ENCODE measurements around the gene CRELD2. TPM values are rescaled to one million over a fixed set of nuclear protein-coding genes. Genes with fewer than 3 reads are reported as not detected.

CRELD2 gene
- total and polyA plus RNA-seq, 2 of the 4 experiments (the other 2 are of a cell fraction) = 36.2 to 70.7 TPM

DNA sequence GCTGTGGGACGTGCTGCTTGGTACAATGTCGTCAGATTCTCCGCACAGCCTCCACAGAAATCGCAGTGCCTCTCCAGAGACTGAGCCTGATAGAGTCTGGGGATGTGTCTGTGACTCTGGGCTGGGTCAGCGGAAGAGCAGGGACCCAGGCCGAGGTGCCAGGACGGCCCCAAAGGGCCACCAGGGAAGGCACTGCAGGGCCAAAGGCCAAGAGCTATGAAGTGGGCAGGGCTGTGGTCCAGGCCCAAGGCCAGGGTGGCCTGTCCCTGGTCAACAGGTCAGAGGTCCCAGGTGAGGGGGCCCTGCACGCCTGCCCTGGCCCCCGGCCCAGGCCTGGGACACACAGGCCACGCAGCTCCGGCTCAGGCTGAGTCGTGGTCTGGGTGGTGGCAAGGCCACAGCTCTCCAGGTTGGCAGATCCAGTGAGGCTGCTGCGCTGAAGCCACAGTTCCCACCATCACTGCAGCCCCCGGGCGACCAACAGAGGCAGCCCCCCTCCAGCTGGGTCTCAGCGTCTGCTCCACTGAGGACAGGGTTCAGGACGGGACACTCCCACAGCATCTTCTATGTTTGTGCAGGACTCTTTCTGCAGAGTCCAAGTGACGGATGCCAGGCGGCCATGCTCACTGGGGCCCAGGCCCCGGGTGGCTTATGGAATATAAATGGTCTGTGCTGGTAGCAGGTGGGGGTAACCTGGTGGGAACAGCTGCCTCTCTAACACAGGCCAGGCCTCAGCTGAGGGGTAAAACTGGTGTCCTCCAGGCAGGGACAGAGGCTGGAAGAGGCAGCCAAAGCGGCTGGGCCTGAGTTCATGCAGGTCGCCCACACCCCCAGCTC lies 37.4 kb downstream of the CRELD2 start:
- TF ChIP-seq NFE2L2 (IDR thresholded peaks at IDR 0.05; ENCODE audit: low read depth, low read length) (no peak), CEBPB (IDR thresholded peaks at IDR 0.05; ENCODE audit: low read depth, low read length) (no peak)
- Histone ChIP-seq H3K27me3 (ENCODE audit: control insufficient read depth, insufficient read depth, low read length) (no peaks in the 10 kb centered on the region), H3K56ac (ENCODE audit: extremely low read depth, insufficient read depth, low read length) (no peak overlapping the region), H3K79me1 (ENCODE audit: low read depth in 1 of 2, low read length in 2 of 2) (peaks cover 4 to 11% of the 10 kb centered on the region in 2 experiments; a peak in 2 of 4 replicates), H3K23ac (ENCODE audit: low read depth, low read length) (no peak overlapping the region), H3K14ac (replicated peaks; ENCODE audit: low read depth, low read length) (no peak overlapping the region), H3K4me1 (ENCODE audit: control insufficient read depth, insufficient read depth, low read length) (peaks cover 41% of the 10 kb centered on the region), H4K91ac (ENCODE audit: insufficient read depth, low read depth, low read length) (peak overlapping the region; percentile 54; the same call in 1 of the 2 replicates), H3K9me3 (ENCODE audit: control insufficient read depth, insufficient read depth, low read length) (no peaks in the 10 kb centered on the region), H3K4ac (ENCODE audit: low read depth, low read length) (peak overlapping the region; percentile 68; the same call in 1 of the 2 replicates), H3K27ac (ENCODE audit: insufficient read depth, low read length) (no peak overlapping the region), H4K5ac (ENCODE audit: low read depth, low read length) (no peak overlapping the region), H3K9ac (ENCODE audit: low read depth, low read length) (no peak overlapping the region), H3K4me3 (ENCODE audit: insufficient read depth, low read depth, low read length) (no peak overlapping the region), H3K4me2 (ENCODE audit: low read depth, low read length) (no peak overlapping the region), H2AFZ (replicated peaks; ENCODE audit: low read length, poor library complexity) (peak overlapping the region; percentile 78), H2AK5ac (ENCODE audit: low read depth, low read length) (0 out of 2 replicates have a peak overlapping the region, but pooled peaks have one; percentile 48), H2BK15ac (ENCODE audit: low read depth, low read length) (peak overlapping the region; percentile 45; the same call in 1 of the 3 replicates), H2BK20ac (ENCODE audit: low read depth, low read length) (no peak overlapping the region), H3K36me3 (ENCODE audit: control insufficient read depth, insufficient read depth, low read length) (no peaks in the 10 kb centered on the region), H4K20me1 (ENCODE audit: insufficient read depth, low read length) (no peaks in the 10 kb centered on the region), H2BK5ac (ENCODE audit: low read depth, low read length, poor library complexity, severe bottlenecking) (no peak overlapping the region), H3K18ac (ENCODE audit: low read depth, low read length) (no peak overlapping the region), H3K9me1 (ENCODE audit: insufficient read depth, low read length) (peaks cover 27% of the 10 kb centered on the region), H2AK9ac (replicated peaks; ENCODE audit: low read depth, low read length, poor library complexity) (peak overlapping the region; percentile 79), H2BK120ac (ENCODE audit: low read depth, low read length) (peak overlapping the region; percentile 46), H4K8ac (ENCODE audit: low read depth in 2 of 2, low read length in 2 of 2) (no peak overlapping the region)
- 96% methylated on average over 8 of the region's 22 CpGs; no CpG with 5 or more reads in 1 of the 2 experiments for WGBS, 2 experiments (ENCODE audit: extremely low coverage in 2 of 2, insufficient read length in 1 of 2)
- ATAC-seq (ENCODE audit: low read depth) = no peak
- intact Hi-C loops (cut with micrococcal nuclease) (no loop called here), dilution Hi-C loops (cut with HindIII; ENCODE audit: low sequenced_read_pairs, unreplicated experiment) (no loop called here), in situ Hi-C loops (cut with MboI; ENCODE audit: low sequenced_read_pairs) (no loop called here)
- no peak for DNase-seq
- ChIA-PET CTCF (no interaction called here), POLR2A (ENCODE audit: unreplicated experiment) (no interaction called here)
- BruUV-seq (replicated peaks) = no TSS peak

Measured in IMR-90 (cell line).